NCI-H1694 (cell line): Measurements from ENCODE around the gene PRSS22.

Source experiments
- DNase-seq: peaks from one replicate; lab custom pipeline; 2025; lab: John Stamatoyannopoulos, UW

Gene PRSS22

GRCh38 chr16:2879854-2880508 is 22.0 kb upstream of the PRSS22 start:
- DNase-seq, result no peak

- peak; percentile 39 for DNase-seq
Observed at GRCh38 chr16:2874912-2875362, 17.0 kb upstream of the PRSS22 start.

- no peak for DNase-seq
Observed at GRCh38 chr16:2874032-2874911, 16.3 kb upstream of the PRSS22 start.

- no peak for DNase-seq
Observed at GRCh38 chr16:2871926-2872325, 14.0 kb upstream of the PRSS22 start.

- DNase-seq, result peak; percentile 74
Observed at GRCh38 chr16:2867987-2868789, 10.2 kb upstream of the PRSS22 start.

- DNase-seq, result no peak
Observed at GRCh38 chr16:2867661-2867986, 9.7 kb upstream of the PRSS22 start.

GRCh38 chr16:2866431-2866830 is 8.5 kb upstream of the PRSS22 start:
- no peak for DNase-seq

GRCh38 chr16:2865651-2866050 is 7.7 kb upstream of the PRSS22 start:
- no peak for DNase-seq

- DNase-seq, result no peak
Observed at GRCh38 chr16:2860826-2861567, 3.0 kb upstream of the PRSS22 start.

GRCh38 chr16:2859686-2860265 is 1.8 kb upstream of the PRSS22 start:
- no peak for DNase-seq

GRCh38 chr16:2858245-2859025 is 465 bp upstream of the PRSS22 start:
- no peak for DNase-seq

- no peak for DNase-seq
Observed at GRCh38 chr16:2856686-2857450, 1.1 kb downstream of the PRSS22 start.

GRCh38 chr16:2856061-2856670 is 1.8 kb downstream of the PRSS22 start:
- DNase-seq, result no peak

- no peak for DNase-seq
Observed at GRCh38 chr16:2855536-2855935, 2.4 kb downstream of the PRSS22 start.

GRCh38 chr16:2854700-2855309 is 3.2 kb downstream of the PRSS22 start:
- DNase-seq, result no peak

- no peak for DNase-seq
Observed at GRCh38 chr16:2853531-2854073, 4.4 kb downstream of the PRSS22 start.

- no peak for DNase-seq
Observed at GRCh38 chr16:2852731-2853507, 5.1 kb downstream of the PRSS22 start.
